HG02981 (cell line): Measurements from ENCODE around the gene PPP4C.

Source experiments
- ATAC-seq: cut with Tn5 transposase; IDR thresholded peaks from one replicate; pipeline ENCODE4 v1.9.1; 2021; ENCODE audit warnings: mild to moderate bottlenecking, moderate library complexity; ENCODE audit not compliant: unreplicated experiment

PPP4C gene

GRCh38 chr16:30079480-30079879 lies 3.7 kb downstream of the PPP4C start:
- ATAC-seq, result no peak

DNA sequence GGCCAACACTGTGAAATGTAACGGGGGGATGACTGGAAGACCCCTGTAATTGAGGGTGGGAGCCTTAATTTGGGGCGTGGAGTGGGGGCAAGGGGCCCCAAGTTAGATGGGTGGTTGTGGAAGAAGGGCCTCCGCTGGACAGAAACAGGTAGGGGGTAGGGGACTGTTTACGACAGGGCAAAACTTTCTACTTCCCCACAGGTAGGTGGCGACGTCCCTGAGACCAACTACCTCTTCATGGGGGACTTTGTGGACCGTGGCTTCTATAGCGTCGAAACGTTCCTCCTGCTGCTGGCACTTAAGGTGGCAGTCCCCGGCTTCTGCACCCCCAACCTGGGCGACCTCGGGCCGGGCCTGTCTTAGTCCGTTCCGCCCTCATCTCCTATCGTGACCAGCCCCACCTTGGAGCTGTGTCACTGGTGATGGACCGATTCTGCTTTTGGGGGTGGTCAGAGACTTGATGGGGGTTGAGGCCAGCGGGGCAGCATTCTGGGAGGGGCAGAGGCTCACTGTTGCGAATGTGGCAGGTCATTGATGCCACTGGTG lies 6.8 kb downstream of the PPP4C start:
- no peak for ATAC-seq

DNA sequence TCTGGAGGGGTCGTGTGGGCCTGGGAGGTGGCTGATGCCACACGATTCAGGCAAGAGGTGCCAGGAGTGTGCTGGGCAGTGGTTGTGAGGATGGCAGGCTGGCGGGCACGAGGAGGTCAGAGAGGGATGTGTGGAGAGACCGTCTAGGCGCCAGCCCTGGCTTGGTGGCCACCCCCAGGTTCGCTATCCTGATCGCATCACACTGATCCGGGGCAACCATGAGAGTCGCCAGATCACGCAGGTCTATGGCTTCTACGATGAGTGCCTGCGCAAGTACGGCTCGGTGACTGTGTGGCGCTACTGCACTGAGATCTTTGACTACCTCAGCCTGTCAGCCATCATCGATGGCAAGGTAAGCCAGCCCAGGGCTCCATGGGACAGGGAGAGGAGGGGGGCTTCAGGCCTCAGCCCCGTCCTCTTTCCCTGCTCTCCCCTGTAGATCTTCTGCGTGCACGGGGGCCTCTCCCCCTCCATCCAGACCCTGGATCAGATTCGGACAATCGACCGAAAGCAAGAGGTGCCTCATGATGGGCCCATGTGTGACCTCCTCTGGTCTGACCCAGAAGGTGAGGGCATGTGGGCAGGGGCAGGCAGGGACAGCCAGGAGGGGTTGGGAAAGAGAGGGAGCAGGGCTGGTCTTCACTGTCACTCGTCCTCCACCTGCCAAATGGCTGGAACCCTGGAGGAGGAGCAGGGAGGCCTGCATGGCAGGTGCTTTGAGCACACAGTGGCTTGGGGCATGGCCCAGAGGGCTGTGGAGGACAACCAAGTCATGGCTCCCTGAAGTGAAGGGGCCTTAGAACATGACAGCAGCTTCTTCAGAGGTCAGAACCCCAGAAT lies 7.6 kb downstream of the PPP4C start:
- ATAC-seq, result no peak

DNA sequence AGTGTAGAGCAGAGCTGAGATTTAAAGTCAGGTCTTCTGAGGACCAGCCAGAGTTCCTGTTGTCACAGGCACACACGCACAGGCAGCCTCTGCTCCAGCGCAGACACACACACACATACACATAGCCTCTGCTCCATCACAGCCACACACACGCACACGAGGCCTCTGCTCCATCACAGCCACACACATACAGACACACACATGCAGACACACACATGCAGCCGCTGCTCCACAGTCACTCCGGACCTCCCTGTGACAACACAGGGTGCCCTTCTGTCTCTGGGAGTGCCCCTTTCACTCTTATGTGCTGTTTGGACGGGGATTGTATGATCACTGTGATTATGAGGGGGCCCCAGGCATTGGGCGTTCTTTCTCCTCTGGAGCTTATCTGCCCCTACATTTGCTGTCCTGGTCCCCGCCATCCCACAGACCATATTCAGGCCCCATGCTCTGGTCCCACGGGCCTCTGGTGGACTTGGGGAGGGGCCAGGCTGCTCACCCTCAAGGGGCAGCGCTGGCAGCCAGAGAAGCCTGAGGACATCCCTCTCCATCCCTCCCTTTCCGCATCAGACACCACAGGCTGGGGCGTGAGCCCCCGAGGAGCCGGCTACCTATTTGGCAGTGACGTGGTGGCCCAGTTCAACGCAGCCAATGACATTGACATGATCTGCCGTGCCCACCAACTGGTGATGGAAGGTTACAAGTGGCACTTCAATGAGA lies 8.5 kb downstream of the PPP4C start:
- no peak for ATAC-seq

GRCh38 chr16:30084816-30085159 lies 9.0 kb downstream of the PPP4C start:
- ATAC-seq, result no peak

DNA sequence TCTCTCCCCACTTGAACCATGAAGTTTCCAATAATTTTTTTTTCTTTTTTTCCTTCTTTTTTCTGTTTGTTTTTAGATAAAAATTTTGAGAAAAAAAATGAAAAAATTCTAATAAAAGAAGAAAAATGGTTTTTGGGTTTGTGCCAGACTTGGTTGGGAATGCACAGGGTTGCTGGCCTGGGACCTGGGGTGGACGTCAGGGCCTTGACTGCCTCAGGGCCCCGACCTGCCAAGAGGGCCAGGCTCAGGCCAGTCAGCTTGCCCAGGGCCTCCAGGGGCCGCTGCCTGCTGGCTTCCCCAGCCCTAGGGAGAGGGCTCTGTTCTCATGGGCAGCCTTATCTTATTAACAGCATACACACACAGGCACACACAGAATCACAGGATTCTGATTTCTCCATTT lies 9.5 kb downstream of the PPP4C start:
- no peak for ATAC-seq

GRCh38 chr16:30085820-30086219 lies 10.0 kb downstream of the PPP4C start:
- ATAC-seq, result no peak

GRCh38 chr16:30086291-30087140 lies 10.7 kb downstream of the PPP4C start:
- ATAC-seq, result no peak

DNA sequence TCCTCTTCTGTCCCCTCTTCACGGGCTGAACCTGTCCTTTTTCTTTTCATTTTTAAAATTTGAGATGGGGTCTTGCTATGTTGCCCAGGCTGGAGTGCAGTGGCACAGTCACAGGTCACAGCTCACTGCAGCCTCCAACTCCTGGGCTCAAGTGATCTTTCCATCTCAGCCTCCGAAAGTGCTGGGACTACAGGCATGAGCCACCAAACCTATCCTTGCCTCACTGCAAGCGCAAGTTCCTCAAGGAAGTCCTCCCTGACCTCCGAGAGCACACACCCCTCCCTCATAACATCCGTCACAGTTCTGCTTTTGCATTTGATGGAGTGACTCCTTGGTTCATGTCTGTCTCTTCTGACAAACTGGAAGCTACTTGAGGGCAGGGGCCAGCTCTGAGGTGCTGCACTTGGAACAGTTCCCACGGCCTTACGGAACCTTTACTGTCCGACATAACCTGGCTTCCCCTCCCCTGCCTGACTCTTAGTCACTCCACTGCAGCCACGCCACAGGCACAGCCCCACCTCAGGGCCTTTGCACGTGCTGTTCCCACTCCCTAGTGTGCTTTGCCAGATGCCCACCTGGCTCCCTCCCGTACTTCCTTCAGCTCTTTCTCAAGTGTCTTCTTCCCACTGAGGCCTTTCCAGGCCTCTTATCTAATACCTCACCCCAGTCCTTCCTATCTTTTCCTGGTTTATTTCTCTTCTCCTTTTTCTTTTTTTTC lies 11.5 kb downstream of the PPP4C start:
- no peak for ATAC-seq

DNA sequence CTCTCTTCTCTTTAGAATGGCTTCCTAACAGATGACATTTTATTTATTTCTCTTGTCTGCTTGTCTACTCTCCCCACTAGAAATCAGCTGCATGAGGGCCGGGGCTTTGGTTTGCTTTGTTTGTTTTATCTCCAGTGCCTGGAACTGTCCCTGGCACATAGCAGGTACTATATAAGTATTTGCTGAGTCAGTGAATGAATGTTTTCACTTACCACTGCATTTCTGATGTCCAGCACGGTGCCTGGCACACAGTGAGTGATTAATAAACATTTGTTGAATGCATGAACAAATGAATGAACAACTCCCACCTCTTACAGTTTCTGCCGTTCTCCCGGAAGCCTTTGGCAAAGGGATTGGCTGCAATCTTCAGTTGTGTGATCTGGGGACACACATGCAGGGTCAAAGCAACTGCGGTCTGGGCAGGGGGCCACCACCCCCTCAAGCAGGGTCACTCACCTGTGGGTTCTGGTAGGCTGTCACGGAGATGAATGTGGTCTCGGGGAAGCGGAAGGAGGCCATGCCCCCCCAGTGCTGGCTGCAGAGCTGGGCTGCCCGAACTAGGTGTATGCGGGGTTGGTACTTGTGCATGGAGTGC lies 12.5 kb downstream of the PPP4C start:
- ATAC-seq, result no peak

DNA sequence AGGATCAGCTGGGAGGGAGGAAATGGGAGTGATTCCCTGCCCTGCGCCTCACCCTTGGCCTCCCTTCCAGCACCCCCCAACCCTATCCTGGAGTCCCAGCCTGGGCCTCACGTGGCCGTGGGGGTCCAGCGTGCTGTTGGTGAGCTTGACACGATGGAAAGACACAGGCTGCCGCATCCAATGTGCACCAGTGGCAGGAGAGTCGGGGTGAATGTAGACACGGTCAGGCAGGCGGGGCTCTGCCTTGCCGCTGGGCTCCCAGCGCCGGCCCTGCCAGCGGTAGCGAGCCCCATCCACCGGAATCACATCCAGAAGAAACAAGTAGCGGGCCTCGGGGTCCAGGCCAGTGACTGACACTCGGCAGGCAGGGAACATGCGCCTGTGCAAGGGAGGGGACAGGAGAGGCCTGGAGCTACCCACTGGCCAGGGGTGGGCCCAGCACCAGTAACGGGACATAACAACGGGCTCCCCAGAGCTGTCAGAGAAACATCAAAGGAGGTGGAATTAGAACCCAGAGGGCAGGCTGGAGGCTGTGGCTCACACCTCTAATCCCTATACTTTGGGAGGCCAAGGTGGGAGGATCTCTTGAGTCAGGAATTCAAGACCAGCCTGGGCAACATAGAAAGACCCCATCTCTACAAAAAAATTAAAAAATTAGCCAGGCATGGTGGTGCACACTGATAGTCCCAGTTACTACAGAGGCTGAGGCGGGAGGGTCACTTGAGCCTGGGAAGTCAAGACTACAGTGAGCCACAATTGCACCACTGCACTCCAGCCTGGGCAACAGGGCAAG lies 13.2 kb downstream of the PPP4C start:
- no peak for ATAC-seq

DNA sequence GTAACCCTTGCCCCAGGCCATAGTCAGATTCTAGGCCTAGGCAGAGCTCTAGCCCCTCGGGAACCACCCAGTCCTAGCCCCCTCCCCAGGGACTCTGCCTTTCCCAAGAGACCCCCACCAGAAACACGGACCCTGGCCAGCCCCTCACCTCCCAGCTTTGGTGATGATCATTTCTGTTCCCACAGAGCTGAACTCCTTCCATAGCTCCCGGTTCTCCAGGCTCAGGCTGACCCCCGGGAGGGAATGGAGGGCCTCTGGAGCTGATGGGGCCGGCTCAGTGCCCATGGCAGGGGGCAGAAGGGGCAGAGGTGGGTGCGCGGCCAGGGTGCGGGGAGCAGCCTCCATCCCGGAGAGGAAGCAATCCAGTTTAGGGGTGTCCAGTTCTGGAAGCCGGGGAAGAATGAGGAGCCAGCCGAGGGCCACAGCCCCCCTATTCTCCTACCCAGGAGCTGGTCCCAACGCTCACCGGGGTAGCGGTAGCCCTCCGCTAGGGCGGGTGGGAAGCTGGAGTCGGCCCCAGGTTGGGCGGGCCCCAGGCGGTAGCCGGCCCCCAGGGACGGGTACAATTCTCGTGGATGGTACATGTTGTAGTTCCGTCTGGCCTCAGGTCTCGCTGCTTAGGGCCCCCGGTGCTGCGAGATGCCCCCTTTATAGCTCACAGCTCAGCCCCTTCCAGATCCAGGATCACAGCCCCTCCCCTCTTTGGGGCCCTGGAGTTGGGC lies 15.0 kb downstream of the PPP4C start:
- no peak for ATAC-seq

GRCh38 chr16:30091474-30092372 lies 15.9 kb downstream of the PPP4C start, which contains the start of gene TBX6:
TBX6 (minus strand) TSS chr16:30091924; CDS start chr16:30091193, 731 bp downstream.
- ATAC-seq, result peak; percentile 67

GRCh38 chr16:30092373-30093010 lies 16.7 kb downstream of the PPP4C start:
- ATAC-seq, result peak; percentile 38

GRCh38 chr16:30094541-30095165 lies 18.9 kb downstream of the PPP4C start:
- no peak for ATAC-seq

DNA sequence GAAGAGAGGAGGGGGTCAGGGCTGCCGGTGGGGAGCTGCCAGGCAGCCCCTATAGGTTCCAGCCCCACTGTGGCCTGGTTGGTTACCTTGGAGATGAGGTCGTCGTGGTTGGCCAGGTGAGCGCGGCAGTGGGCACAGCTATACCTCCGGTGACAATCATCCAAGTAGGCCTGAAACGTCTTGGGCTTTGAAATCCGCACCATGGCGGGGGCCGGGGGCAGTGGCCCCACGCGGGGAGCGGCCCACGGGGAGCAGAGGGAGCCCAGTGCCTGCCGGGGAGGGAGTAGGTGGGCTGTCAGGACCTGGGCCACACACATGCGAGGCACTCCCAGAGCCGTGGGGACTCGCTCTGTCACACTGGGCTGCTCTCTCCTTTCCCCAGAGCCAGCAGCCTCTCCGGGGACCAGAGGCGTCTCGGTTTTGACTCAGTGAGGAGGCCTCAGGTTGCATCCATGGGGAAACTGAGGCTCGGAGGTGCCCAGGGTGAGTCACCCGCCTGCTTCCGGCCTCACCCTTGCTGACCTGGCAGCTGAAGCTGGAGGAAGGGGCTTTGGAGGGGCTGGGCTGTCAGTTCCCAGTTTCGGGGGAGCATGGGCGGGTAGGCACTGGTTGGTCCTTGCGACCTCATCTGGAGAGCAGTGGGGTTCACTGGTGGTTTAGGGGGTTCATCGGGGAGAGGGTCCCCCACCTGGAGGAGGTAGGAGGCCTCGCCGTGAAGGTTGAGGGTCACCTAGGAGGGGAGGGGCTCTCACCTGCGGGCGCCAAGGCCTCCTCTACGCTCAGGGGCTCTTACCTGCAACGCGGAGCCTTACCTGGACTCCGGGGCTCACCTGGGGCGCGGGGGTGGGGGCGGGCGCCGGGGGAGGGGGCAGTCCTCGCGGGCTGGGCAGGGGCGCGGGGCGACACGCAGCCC lies 19.6 kb downstream of the PPP4C start:
- ATAC-seq, result no peak
